ENCODE data around the gene GGCX. TPM values are rescaled to one million over a fixed set of nuclear protein-coding genes. Genes with fewer than 3 reads are reported as not detected.

GGCX gene
- total and polyA plus RNA-seq, 2 of the 13 experiments (the other 11 are each of a cell fraction or from before 2014, with no cell fraction given) = 72.5 to 103 TPM

- TF ChIP-seq ZKSCAN1 (IDR thresholded peaks at IDR 0.05; ENCODE audit: low read length) (no peak), NKX3-1 (CRISPR knock-in tag; IDR thresholded peaks at IDR 0.05) (peak; percentile 87), HHEX (CRISPR knock-in tag; IDR thresholded peaks at IDR 0.05) (no peak), SNAPC2 (CRISPR knock-in tag; IDR thresholded peaks at IDR 0.05) (no peak; the same call in 1 of the 2 replicates), ZNF75D (CRISPR knock-in tag; IDR thresholded peaks at IDR 0.05; ENCODE audit: borderline replicate concordance) (no peak), ZNF562 (CRISPR knock-in tag; IDR thresholded peaks at IDR 0.05; ENCODE audit: borderline replicate concordance) (peak; percentile 52; the same call in 1 of the 2 replicates), ZMYM2 (CRISPR knock-in tag; IDR thresholded peaks at IDR 0.05) (peak; percentile 81; the same call in 1 of the 2 replicates), ATF1 (CRISPR knock-in tag; IDR thresholded peaks at IDR 0.05) (no peak), KLF11 (CRISPR knock-in tag; IDR thresholded peaks at IDR 0.05) (peak; percentile 79), JARID2 (CRISPR knock-in tag; IDR thresholded peaks at IDR 0.05; ENCODE audit: insufficient replicate concordance) (no peak), ZSCAN21 (CRISPR knock-in tag; IDR thresholded peaks at IDR 0.05; ENCODE audit: borderline replicate concordance) (peak; percentile 17; the same call in 1 of the 2 replicates), ZNF790 (CRISPR knock-in tag; IDR thresholded peaks at IDR 0.05; ENCODE audit: borderline replicate concordance) (peak; percentile 88; the same call in 1 of the 2 replicates), HOXA7 (CRISPR knock-in tag; IDR thresholded peaks at IDR 0.05) (peak; percentile 18; the same call in 1 of the 2 replicates), PHF5A (CRISPR knock-in tag; IDR thresholded peaks at IDR 0.05; ENCODE audit: low read depth, unreplicated experiment) (no peak), CEBPG (CRISPR knock-in tag; IDR thresholded peaks at IDR 0.05) (peak; percentile 53), FOXM1 (CRISPR knock-in tag; IDR thresholded peaks at IDR 0.05) (0 out of 2 replicates have a peak, but pooled peaks have one; percentile 78), KDM2A (CRISPR knock-in tag; IDR thresholded peaks at IDR 0.05; ENCODE audit: borderline replicate concordance, low read depth) (peak; percentile 64; the same call in 1 of the 2 replicates), ZBTB42 (CRISPR knock-in tag; IDR thresholded peaks at IDR 0.05) (peak; percentile 56; the same call in 1 of the 2 replicates), SP2 (CRISPR knock-in tag; IDR thresholded peaks at IDR 0.05) (no peak), RARA (CRISPR knock-in tag; IDR thresholded peaks at IDR 0.05) (0 out of 2 replicates have a peak, but pooled peaks have one; percentile 43), FOXP1 (IDR thresholded peaks at IDR 0.05) (no peak), FOXP1 (CRISPR knock-in tag; IDR thresholded peaks at IDR 0.05) (no peak), CREB1 (IDR thresholded peaks at IDR 0.05) (0 out of 2 replicates have a peak, but pooled peaks have one; percentile 20), CREB1 (CRISPR knock-in tag; IDR thresholded peaks at IDR 0.05) (no peak), ZNF282 (IDR thresholded peaks at IDR 0.05; ENCODE audit: partially characterized antibody) (no peak), STAT5B (CRISPR knock-in tag; IDR thresholded peaks at IDR 0.05) (no peak), MED8 (CRISPR knock-in tag; IDR thresholded peaks at IDR 0.05; ENCODE audit: insufficient replicate concordance) (peak; percentile 78), CENPT (CRISPR knock-in tag; IDR thresholded peaks at IDR 0.05; ENCODE audit: low read depth) (no peak)
- TF ChIP-seq, protein P1, sequence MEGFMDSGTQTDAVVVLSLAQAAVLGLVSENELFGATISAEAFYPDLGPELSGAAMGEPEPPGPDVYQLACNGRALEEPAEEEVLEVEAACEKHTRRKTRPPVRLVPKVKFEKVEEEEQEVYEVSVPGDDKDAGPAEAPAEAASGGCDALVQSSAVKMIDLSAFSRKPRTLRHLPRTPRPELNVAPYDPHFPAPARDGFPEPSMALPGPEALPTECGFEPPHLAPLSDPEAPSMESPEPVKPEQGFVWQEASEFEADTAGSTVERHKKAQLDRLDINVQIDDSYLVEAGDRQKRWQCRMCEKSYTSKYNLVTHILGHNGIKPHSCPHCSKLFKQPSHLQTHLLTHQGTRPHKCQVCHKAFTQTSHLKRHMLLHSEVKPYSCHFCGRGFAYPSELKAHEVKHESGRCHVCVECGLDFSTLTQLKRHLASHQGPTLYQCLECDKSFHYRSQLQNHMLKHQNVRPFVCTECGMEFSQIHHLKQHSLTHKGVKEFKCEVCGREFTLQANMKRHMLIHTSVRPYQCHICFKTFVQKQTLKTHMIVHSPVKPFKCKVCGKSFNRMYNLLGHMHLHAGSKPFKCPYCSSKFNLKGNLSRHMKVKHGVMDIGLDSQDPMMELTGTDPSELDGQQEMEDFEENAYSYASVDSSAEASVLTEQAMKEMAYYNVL (CRISPR knock-in tag; IDR thresholded peaks at IDR 0.05; ENCODE audit: borderline replicate concordance) = peak; percentile 86; the same call in 1 of the 2 replicates
- TF ChIP-seq, protein P2, sequence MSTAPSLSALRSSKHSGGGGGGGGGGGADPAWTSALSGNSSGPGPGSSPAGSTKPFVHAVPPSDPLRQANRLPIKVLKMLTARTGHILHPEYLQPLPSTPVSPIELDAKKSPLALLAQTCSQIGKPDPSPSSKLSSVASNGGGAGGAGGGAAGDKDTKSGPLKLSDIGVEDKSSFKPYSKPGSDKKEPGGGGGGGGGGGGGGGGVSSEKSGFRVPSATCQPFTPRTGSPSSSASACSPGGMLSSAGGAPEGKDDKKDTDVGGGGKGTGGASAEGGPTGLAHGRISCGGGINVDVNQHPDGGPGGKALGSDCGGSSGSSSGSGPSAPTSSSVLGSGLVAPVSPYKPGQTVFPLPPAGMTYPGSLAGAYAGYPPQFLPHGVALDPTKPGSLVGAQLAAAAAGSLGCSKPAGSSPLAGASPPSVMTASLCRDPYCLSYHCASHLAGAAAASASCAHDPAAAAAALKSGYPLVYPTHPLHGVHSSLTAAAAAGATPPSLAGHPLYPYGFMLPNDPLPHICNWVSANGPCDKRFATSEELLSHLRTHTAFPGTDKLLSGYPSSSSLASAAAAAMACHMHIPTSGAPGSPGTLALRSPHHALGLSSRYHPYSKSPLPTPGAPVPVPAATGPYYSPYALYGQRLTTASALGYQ (CRISPR knock-in tag; IDR thresholded peaks at IDR 0.05) = no peak; the same call in 1 of the 2 replicates
Observed at GRCh38 chr2:85539361-85540132, 21.7 kb downstream of the GGCX start (continued).

Measured in HepG2 (cell line).